ENCODE measurements around the gene TUBB4A. TPM values are rescaled to one million over a fixed set of nuclear protein-coding genes. Genes with fewer than 3 reads are reported as not detected.

Gene TUBB4A
- total and polyA plus RNA-seq, 9 of the 15 experiments (the other 6 are each of a cell fraction or from before 2014, with no cell fraction given): 0.14 to 7.0 (median 0.75) TPM

GRCh38 chr19:6476155-6476895 lies 25.8 kb downstream of the TUBB4A start (continued):
- TF ChIP-seq ETS1 (conservative IDR thresholded peaks at IDR 0.05; ENCODE audit: control insufficient read depth, low read depth, low read length): no peak
- peak; percentile 57 to 67; a peak in 3 of 4 replicates for TF ChIP-seq NRF1 (conservative IDR thresholded peaks at IDR 0.05 in 1 of 2, IDR thresholded peaks at IDR 0.05 in 1 of 2)
- TF ChIP-seq CREB1 (IDR thresholded peaks at IDR 0.05): no peak
- peak; percentile 64 for TF ChIP-seq CREB1 (CRISPR knock-in tag; IDR thresholded peaks at IDR 0.05)
- TF ChIP-seq ZNF512 (tag; IDR thresholded peaks at IDR 0.05): no peak
- TF ChIP-seq PKNOX1 (IDR thresholded peaks at IDR 0.05): peak; percentile 25; the same call in 1 of the 2 replicates
- TF ChIP-seq RNF219 (CRISPR knock-in tag; IDR thresholded peaks at IDR 0.05): no peak
- TF ChIP-seq GABPA (tag; conservative IDR thresholded peaks at IDR 0.05; ENCODE audit: low read depth): no peak
- TF ChIP-seq CEBPZ (IDR thresholded peaks at IDR 0.05; ENCODE audit: borderline replicate concordance, low read depth, low read length): no peak
- no peak for TF ChIP-seq RBM34 (IDR thresholded peaks at IDR 0.05; ENCODE audit: borderline replicate concordance, insufficient read depth, low read length)
- TF ChIP-seq ARID3B (CRISPR knock-in tag; IDR thresholded peaks at IDR 0.05; ENCODE audit: borderline replicate concordance): no peak
- no peak for TF ChIP-seq CREBBP (IDR thresholded peaks at IDR 0.05; ENCODE audit: low read depth, low read length)
- no peak for TF ChIP-seq ZNF143 (CRISPR knock-in tag; IDR thresholded peaks at IDR 0.05)
- no peak for TF ChIP-seq ZZZ3 (IDR thresholded peaks at IDR 0.05)
- TF ChIP-seq SMARCB1 (IDR thresholded peaks at IDR 0.05; ENCODE audit: insufficient read length, low read depth): no peak
- no peak for TF ChIP-seq LARP7 (IDR thresholded peaks at IDR 0.05)
